NCI-H748 treated with DMSO at 0.1 percent for 48 hours (cell line): ENCODE measurements around the gene RMI2.
A peak's percentile ranks its signal among the peaks of the same experiment; 100 is the strongest.
"Not testable (repeated sequence)": the region's sequence is repeated elsewhere in the genome, so short reads cannot be mapped to it uniquely, and the experiment has no call there.

Source experiments
- DNase-seq: peaks from one replicate; lab custom pipeline; 2025; lab: John Stamatoyannopoulos, UW

RMI2 gene

GRCh38 chr16:11345040-11345862 lies at the start of gene RMI2:
TSS of gene RMI2 (plus strand) at chr16:11345459. CDS start at chr16:11345472, 13 bp downstream.
- peak; percentile 81 for DNase-seq

GRCh38 chr16:11295672-11296071 lies 49.6 kb upstream of the RMI2 start:
- no peak for DNase-seq

- DNase-seq = no peak
Measured at GRCh38 chr16:11296351-11296705, 48.9 kb upstream of the RMI2 start.

GRCh38 chr16:11296706-11297491 lies 48.4 kb upstream of the RMI2 start:
- no peak for DNase-seq

GRCh38 chr16:11297492-11298142 lies 47.6 kb upstream of the RMI2 start:
- DNase-seq = no peak

- DNase-seq = no peak
Measured at GRCh38 chr16:11298143-11298900, 46.9 kb upstream of the RMI2 start.

- DNase-seq = not testable (repeated sequence)
Measured at GRCh38 chr16:11298950-11299547, 46.2 kb upstream of the RMI2 start.

GRCh38 chr16:11299865-11300559 lies 45.2 kb upstream of the RMI2 start:
- no peak for DNase-seq

GRCh38 chr16:11300560-11300892 lies 44.7 kb upstream of the RMI2 start:
- no peak for DNase-seq

GRCh38 chr16:11301645-11302501 lies 43.4 kb upstream of the RMI2 start:
- DNase-seq = no peak

GRCh38 chr16:11302977-11303376 lies 42.3 kb upstream of the RMI2 start:
- peak; percentile 4 for DNase-seq

- DNase-seq = no peak
Measured at GRCh38 chr16:11303405-11304138, 41.7 kb upstream of the RMI2 start.

GRCh38 chr16:11306381-11306780 lies 38.9 kb upstream of the RMI2 start:
- no peak for DNase-seq

GRCh38 chr16:11306997-11307638 lies 38.1 kb upstream of the RMI2 start:
- no peak for DNase-seq

- no peak for DNase-seq
Measured at GRCh38 chr16:11307639-11308492, 37.4 kb upstream of the RMI2 start.

GRCh38 chr16:11308493-11309283 lies 36.6 kb upstream of the RMI2 start:
- DNase-seq = no peak
